Activated CD8-positive, alpha-beta memory T cell treated with anti-CD3 and anti-CD28 coated beads for 1 hour (primary cell): Measurements from ENCODE around the gene NFU1.
"Not testable (repeated sequence)": the region's sequence is repeated elsewhere in the genome, so short reads cannot be mapped to it uniquely, and the experiment has no call there.

Source experiments
- DNase-seq, 2 donors: peaks; one replicate each; pipeline ENCODE4 v3.0.0-alpha.2; 2020; ENCODE audit warnings: low read depth in 1 of 2; ENCODE audit errors: extremely low read depth in 1 of 2

Gene NFU1

GRCh38 chr2:69389271-69389670, 48.0 kb downstream of the NFU1 start:
- no peak for DNase-seq

GRCh38 chr2:69387770-69388481, 49.3 kb downstream of the NFU1 start:
- DNase-seq, result no peak

- DNase-seq, result peak; percentile 61 to 90
These were observed 50.2 kb downstream of the NFU1 start, which contains the start of gene GFPT1 for GRCh38 chr2:69386789-69387734. TSS of gene GFPT1 (minus strand) at chr2:69387227. CDS start at chr2:69387071, 156 bp downstream.

- no peak for DNase-seq
These were observed 50.9 kb downstream of the NFU1 start for GRCh38 chr2:69386360-69386759.

GRCh38 chr2:69385443-69386151, 51.6 kb downstream of the NFU1 start:
- DNase-seq, result no peak

GRCh38 chr2:69384618-69385081, 52.6 kb downstream of the NFU1 start:
- no peak for DNase-seq

GRCh38 chr2:69383176-69383812, 53.9 kb downstream of the NFU1 start:
- no peak for DNase-seq

GRCh38 chr2:69382547-69382946, 54.7 kb downstream of the NFU1 start:
- no peak for DNase-seq

- no peak for DNase-seq
These were observed 55.9 kb downstream of the NFU1 start for GRCh38 chr2:69381337-69381737.

GRCh38 chr2:69380072-69380917, 56.9 kb downstream of the NFU1 start:
- DNase-seq, result no peak

- DNase-seq, result no peak
These were observed 60.8 kb downstream of the NFU1 start for GRCh38 chr2:69376403-69376802.

- DNase-seq, result no peak
These were observed 61.5 kb downstream of the NFU1 start for GRCh38 chr2:69375494-69376353.

GRCh38 chr2:69372767-69373166, 64.5 kb downstream of the NFU1 start:
- no peak for DNase-seq

- no peak for DNase-seq
These were observed 67.4 kb downstream of the NFU1 start for GRCh38 chr2:69369802-69370201.

- no peak for DNase-seq
These were observed 68.6 kb downstream of the NFU1 start for GRCh38 chr2:69368588-69368987.

- DNase-seq, result no peak
These were observed 77.9 kb downstream of the NFU1 start for GRCh38 chr2:69359371-69359770.

GRCh38 chr2:69358914-69359313, 78.3 kb downstream of the NFU1 start:
- no peak for DNase-seq

GRCh38 chr2:69356471-69356870, 80.8 kb downstream of the NFU1 start:
- no peak for DNase-seq

GRCh38 chr2:69354976-69355375, 82.3 kb downstream of the NFU1 start:
- not testable (repeated sequence) for DNase-seq
